Chondrocyte (in vitro differentiated cells): Measurements from ENCODE around the gene ACVR1. TPM values are rescaled to one million over a fixed set of nuclear protein-coding genes. Genes with fewer than 3 reads are reported as not detected.
A peak's percentile ranks its signal among the peaks of the same experiment; 100 is the strongest.

Source experiments
- DNase-seq: peaks from one replicate; pipeline ENCODE4 v3.0.0; 2021; ENCODE audit warnings: mixed read lengths, low spot score
- H3K27ac Mint-ChIP-seq: one replicate; pipeline ENCODE4 v1.8.0; 2021; ENCODE audit warnings: mild to moderate bottlenecking, moderate library complexity, mixed read lengths; ENCODE audit not compliant: unreplicated experiment
- H3K27me3 Mint-ChIP-seq: 2 replicates; pipeline ENCODE4 v1.8.0; 2021; ENCODE audit warnings: low read depth, mixed read lengths
- H3K36me3 Mint-ChIP-seq: 2 replicates; pipeline ENCODE4 v1.8.0; 2021; ENCODE audit warnings: low read depth, mixed read lengths
- H3K4me1 Mint-ChIP-seq: 2 replicates; pipeline ENCODE4 v1.8.0; 2021; ENCODE audit warnings: low read depth, mild to moderate bottlenecking, mixed read lengths
- H3K4me3 Mint-ChIP-seq: one replicate; pipeline ENCODE4 v1.8.0; 2021; ENCODE audit warnings: mild to moderate bottlenecking, moderate library complexity, mixed read lengths; ENCODE audit not compliant: unreplicated experiment
- H3K9me3 Mint-ChIP-seq: 2 replicates; pipeline ENCODE4 v1.8.0; 2021; ENCODE audit warnings: low read depth, mixed read lengths
- CTCF ChIP-seq: fragments of 200-600 bp; sonication (generic); IDR thresholded peaks from 2 replicates; pipeline ENCODE4 v1.5.0; 2021; ENCODE audit warnings: antibody characterized with exemption, mild to moderate bottlenecking, moderate library complexity
- total RNA-seq: library from RNA; stranded (reverse); gene quantifications from 3 replicates; pipeline ENCODE4 v1.2.1, GENCODE V29; 2021

ACVR1 gene
- total RNA-seq, 1 donor from 2014 or later: 81.7 TPM

- Mint-ChIP-seq H3K27me3 (no peaks in the 10 kb centered on the region), H3K4me3 (no peak overlapping the region), H3K36me3 (peaks cover 15% of the 10 kb centered on the region), H3K27ac (peak overlapping the region; percentile 50), H3K4me1 (peaks cover 77% of the 10 kb centered on the region), H3K9me3 (no peaks in the 10 kb centered on the region)
- TF ChIP-seq CTCF: no peak
- DNase-seq: no peak
Observed at GRCh38 chr2:157749684-157750083, 126.4 kb downstream of the ACVR1 start.

- no peak for TF ChIP-seq CTCF
- no peaks in the 10 kb centered on the region for H3K27me3 Mint-ChIP-seq
- DNase-seq: no peak
- H3K4me1 Mint-ChIP-seq: peaks cover 77% of the 10 kb centered on the region
- peaks cover 10% of the 10 kb centered on the region for H3K36me3 Mint-ChIP-seq
- H3K4me3 Mint-ChIP-seq: no peak overlapping the region
- no peaks in the 10 kb centered on the region for H3K9me3 Mint-ChIP-seq
- peak overlapping the region; percentile 79 for H3K27ac Mint-ChIP-seq
Observed at GRCh38 chr2:157748371-157749142, 127.6 kb downstream of the ACVR1 start.

GRCh38 chr2:157747695-157748370 is 128.3 kb downstream of the ACVR1 start:
- no peak overlapping the region for H3K4me3 Mint-ChIP-seq
- peaks cover 11% of the 10 kb centered on the region for H3K36me3 Mint-ChIP-seq
- no peak for DNase-seq
- peaks cover 75% of the 10 kb centered on the region for H3K4me1 Mint-ChIP-seq
- no peaks in the 10 kb centered on the region for H3K27me3 Mint-ChIP-seq
- H3K27ac Mint-ChIP-seq: peak overlapping the region; percentile 79
- no peak for TF ChIP-seq CTCF
- H3K9me3 Mint-ChIP-seq: no peaks in the 10 kb centered on the region

GRCh38 chr2:157747280-157747679 is 128.8 kb downstream of the ACVR1 start:
- peak overlapping the region; percentile 79 for H3K27ac Mint-ChIP-seq
- H3K4me3 Mint-ChIP-seq: no peak overlapping the region
- TF ChIP-seq CTCF: no peak
- H3K27me3 Mint-ChIP-seq: no peaks in the 10 kb centered on the region
- no peak for DNase-seq
- H3K4me1 Mint-ChIP-seq: peaks cover 69% of the 10 kb centered on the region
- H3K36me3 Mint-ChIP-seq: peaks cover 15% of the 10 kb centered on the region
- no peaks in the 10 kb centered on the region for H3K9me3 Mint-ChIP-seq

- TF ChIP-seq CTCF: no peak
- no peak for DNase-seq
- Mint-ChIP-seq H3K27me3 (no peaks in the 10 kb centered on the region), H3K9me3 (no peaks in the 10 kb centered on the region), H3K27ac (peak overlapping the region; percentile 50), H3K4me1 (peaks cover 61% of the 10 kb centered on the region), H3K36me3 (peaks cover 17% of the 10 kb centered on the region), H3K4me3 (no peak overlapping the region)
Observed at GRCh38 chr2:157746234-157746950, 129.7 kb downstream of the ACVR1 start.
